ENCODE data around the gene ACTR6. TPM values are rescaled to one million over a fixed set of nuclear protein-coding genes. Genes with fewer than 3 reads are reported as not detected.

Gene ACTR6
- total and polyA plus RNA-seq, 2 of the 4 experiments (the other 2 are of a cell fraction), result 9.7 to 10.2 TPM

DNA sequence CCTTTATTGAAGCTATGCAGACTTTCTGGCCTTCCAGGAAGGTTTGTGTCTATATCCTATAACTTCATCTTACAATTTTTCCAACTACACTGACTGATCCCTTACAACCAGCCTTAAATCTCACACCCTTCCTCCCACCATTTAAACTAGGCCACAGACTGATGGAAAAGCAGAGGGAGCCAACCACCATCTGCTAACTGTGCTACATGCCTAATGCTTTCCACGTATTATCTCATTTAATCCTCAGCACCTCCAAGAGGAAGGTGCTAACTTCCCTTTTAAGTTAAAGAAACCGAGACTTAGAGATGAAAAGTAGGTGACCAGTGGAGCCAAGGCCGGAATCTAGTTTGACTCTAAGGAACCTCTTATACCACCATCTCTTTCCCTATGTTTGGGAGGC lies 35.3 kb upstream of the ACTR6 start:
- no peaks in the 10 kb centered on the region for H3K4me1 ChIP-seq (ENCODE audit: control insufficient read depth, insufficient read depth, low read length)
- peaks cover 4% of the 10 kb centered on the region; the same call in 1 of the 2 replicates for H3K27me3 ChIP-seq (ENCODE audit: control insufficient read depth, insufficient read depth, low read length)
- intact Hi-C loops (cut with micrococcal nuclease), result no loop called here
- H4K20me1 ChIP-seq (ENCODE audit: insufficient read depth, low read length), result no peaks in the 10 kb centered on the region
- in situ Hi-C loops (cut with MboI; ENCODE audit: low sequenced_read_pairs), result no loop called here
- H2AFZ ChIP-seq (replicated peaks; ENCODE audit: low read length, poor library complexity), result no peak overlapping the region
- no peak overlapping the region for H3K4me2 ChIP-seq (ENCODE audit: low read depth, low read length)
- no TSS peak for BruUV-seq (replicated peaks)
- H2BK5ac ChIP-seq (ENCODE audit: low read depth, low read length, poor library complexity, severe bottlenecking), result no peak overlapping the region
- no peak overlapping the region for H3K9ac ChIP-seq (ENCODE audit: low read depth, low read length)
- no peak overlapping the region for H3K56ac ChIP-seq (ENCODE audit: extremely low read depth, insufficient read depth, low read length)
- H3K14ac ChIP-seq (replicated peaks; ENCODE audit: low read depth, low read length), result no peak overlapping the region
- H2BK120ac ChIP-seq (ENCODE audit: low read depth, low read length), result no peak overlapping the region
- no CpG with 5 or more reads among the region's 3 CpGs for WGBS, 2 experiments (ENCODE audit: extremely low coverage in 2 of 2, insufficient read length in 1 of 2)
- no peak overlapping the region for H3K23ac ChIP-seq (ENCODE audit: low read depth, low read length)
- no peak overlapping the region for H2BK20ac ChIP-seq (ENCODE audit: low read depth, low read length)
- H2AK5ac ChIP-seq (ENCODE audit: low read depth, low read length), result no peak overlapping the region
- no peaks in the 10 kb centered on the region for H3K36me3 ChIP-seq (ENCODE audit: control insufficient read depth, insufficient read depth, low read length)
- H4K8ac ChIP-seq (ENCODE audit: low read depth in 2 of 2, low read length in 2 of 2), result no peak overlapping the region
- H2AK9ac ChIP-seq (replicated peaks; ENCODE audit: low read depth, low read length, poor library complexity), result no peak overlapping the region
- ChIA-PET CTCF (no interaction called here), POLR2A (ENCODE audit: unreplicated experiment) (no interaction called here)
- no peak overlapping the region for H3K27ac ChIP-seq (ENCODE audit: insufficient read depth, low read length)
- H3K9me1 ChIP-seq (ENCODE audit: insufficient read depth, low read length), result no peaks in the 10 kb centered on the region
- H3K4ac ChIP-seq (ENCODE audit: low read depth, low read length), result no peak overlapping the region
- no peak overlapping the region for H3K18ac ChIP-seq (ENCODE audit: low read depth, low read length)
- no peaks in the 10 kb centered on the region for H3K79me1 ChIP-seq (ENCODE audit: low read depth in 1 of 2, low read length in 2 of 2)
- no peak overlapping the region for H4K91ac ChIP-seq (ENCODE audit: insufficient read depth, low read depth, low read length)
- no peak for DNase-seq
- dilution Hi-C loops (cut with HindIII; ENCODE audit: low sequenced_read_pairs, unreplicated experiment), result no loop called here
- ATAC-seq (ENCODE audit: low read depth), result no peak
- H3K9me3 ChIP-seq (ENCODE audit: control insufficient read depth, insufficient read depth, low read length), result no peaks in the 10 kb centered on the region
- H4K5ac ChIP-seq (ENCODE audit: low read depth, low read length), result no peak overlapping the region
- TF ChIP-seq RAD21 (IDR thresholded peaks at IDR 0.05; ENCODE audit: low read length) (no peak), NFE2L2 (IDR thresholded peaks at IDR 0.05; ENCODE audit: low read depth, low read length) (no peak), RFX5 (IDR thresholded peaks at IDR 0.05; ENCODE audit: low read depth, low read length) (no peak), FOS (IDR thresholded peaks at IDR 0.05; ENCODE audit: low read depth, low read length) (no peak), MXI1 (IDR thresholded peaks at IDR 0.05; ENCODE audit: borderline replicate concordance, low read depth, low read length) (no peak), MAZ (IDR thresholded peaks at IDR 0.05; ENCODE audit: borderline replicate concordance, low read depth, low read length) (no peak), CEBPB (IDR thresholded peaks at IDR 0.05; ENCODE audit: low read depth, low read length) (no peak), POLR2A (IDR thresholded peaks at IDR 0.05; ENCODE audit: low read depth, low read length) (no peak), BHLHE40 (IDR thresholded peaks at IDR 0.05; ENCODE audit: low read depth, low read length) (no peak), RCOR1 (IDR thresholded peaks at IDR 0.05; ENCODE audit: insufficient replicate concordance, low read length) (no peak)
- TF ChIP-seq, protein P1, sequence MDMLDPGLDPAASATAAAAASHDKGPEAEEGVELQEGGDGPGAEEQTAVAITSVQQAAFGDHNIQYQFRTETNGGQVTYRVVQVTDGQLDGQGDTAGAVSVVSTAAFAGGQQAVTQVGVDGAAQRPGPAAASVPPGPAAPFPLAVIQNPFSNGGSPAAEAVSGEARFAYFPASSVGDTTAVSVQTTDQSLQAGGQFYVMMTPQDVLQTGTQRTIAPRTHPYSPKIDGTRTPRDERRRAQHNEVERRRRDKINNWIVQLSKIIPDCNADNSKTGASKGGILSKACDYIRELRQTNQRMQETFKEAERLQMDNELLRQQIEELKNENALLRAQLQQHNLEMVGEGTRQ (IDR thresholded peaks at IDR 0.05; ENCODE audit: low read depth, low read length), result no peak
- TF ChIP-seq, protein P2, sequence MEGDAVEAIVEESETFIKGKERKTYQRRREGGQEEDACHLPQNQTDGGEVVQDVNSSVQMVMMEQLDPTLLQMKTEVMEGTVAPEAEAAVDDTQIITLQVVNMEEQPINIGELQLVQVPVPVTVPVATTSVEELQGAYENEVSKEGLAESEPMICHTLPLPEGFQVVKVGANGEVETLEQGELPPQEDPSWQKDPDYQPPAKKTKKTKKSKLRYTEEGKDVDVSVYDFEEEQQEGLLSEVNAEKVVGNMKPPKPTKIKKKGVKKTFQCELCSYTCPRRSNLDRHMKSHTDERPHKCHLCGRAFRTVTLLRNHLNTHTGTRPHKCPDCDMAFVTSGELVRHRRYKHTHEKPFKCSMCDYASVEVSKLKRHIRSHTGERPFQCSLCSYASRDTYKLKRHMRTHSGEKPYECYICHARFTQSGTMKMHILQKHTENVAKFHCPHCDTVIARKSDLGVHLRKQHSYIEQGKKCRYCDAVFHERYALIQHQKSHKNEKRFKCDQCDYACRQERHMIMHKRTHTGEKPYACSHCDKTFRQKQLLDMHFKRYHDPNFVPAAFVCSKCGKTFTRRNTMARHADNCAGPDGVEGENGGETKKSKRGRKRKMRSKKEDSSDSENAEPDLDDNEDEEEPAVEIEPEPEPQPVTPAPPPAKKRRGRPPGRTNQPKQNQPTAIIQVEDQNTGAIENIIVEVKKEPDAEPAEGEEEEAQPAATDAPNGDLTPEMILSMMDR (conservative IDR thresholded peaks at IDR 0.05; ENCODE audit: low read depth, low read length), result no peak
- TF ChIP-seq, protein P3, sequence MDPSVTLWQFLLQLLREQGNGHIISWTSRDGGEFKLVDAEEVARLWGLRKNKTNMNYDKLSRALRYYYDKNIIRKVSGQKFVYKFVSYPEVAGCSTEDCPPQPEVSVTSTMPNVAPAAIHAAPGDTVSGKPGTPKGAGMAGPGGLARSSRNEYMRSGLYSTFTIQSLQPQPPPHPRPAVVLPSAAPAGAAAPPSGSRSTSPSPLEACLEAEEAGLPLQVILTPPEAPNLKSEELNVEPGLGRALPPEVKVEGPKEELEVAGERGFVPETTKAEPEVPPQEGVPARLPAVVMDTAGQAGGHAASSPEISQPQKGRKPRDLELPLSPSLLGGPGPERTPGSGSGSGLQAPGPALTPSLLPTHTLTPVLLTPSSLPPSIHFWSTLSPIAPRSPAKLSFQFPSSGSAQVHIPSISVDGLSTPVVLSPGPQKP (IDR thresholded peaks at IDR 0.05; ENCODE audit: borderline replicate concordance, low read depth, low read length), result no peak
- H2BK15ac ChIP-seq (ENCODE audit: low read depth, low read length), result no peak overlapping the region
- no peak overlapping the region for H3K4me3 ChIP-seq (ENCODE audit: insufficient read depth, low read depth, low read length)

Measured in IMR-90 (cell line).